Measurements from ENCODE around the gene SRPX2.

SRPX2 gene

GRCh38 chrX:100663642-100664041 lies 19.6 kb downstream of the SRPX2 start:
- DNase-seq (ENCODE audit: low spot score), result no peak
- TF ChIP-seq CTCF (IDR thresholded peaks at IDR 0.05; ENCODE audit: extremely low read depth, missing control alignments), result no peak

- TF ChIP-seq CTCF (IDR thresholded peaks at IDR 0.05; ENCODE audit: extremely low read depth, missing control alignments), result no peak
- no peak for DNase-seq (ENCODE audit: low spot score)
These were observed 29.0 kb downstream of the SRPX2 start for GRCh38 chrX:100672966-100673365.

- DNase-seq (ENCODE audit: low spot score), result no peak
- no peak for TF ChIP-seq CTCF (IDR thresholded peaks at IDR 0.05; ENCODE audit: extremely low read depth, missing control alignments)
These were observed 29.5 kb downstream of the SRPX2 start for GRCh38 chrX:100673397-100673953.

GRCh38 chrX:100674705-100675104 lies 30.7 kb downstream of the SRPX2 start:
- no peak for TF ChIP-seq CTCF (IDR thresholded peaks at IDR 0.05; ENCODE audit: extremely low read depth, missing control alignments)
- no peak for DNase-seq (ENCODE audit: low spot score)

GRCh38 chrX:100677611-100678181 lies 33.7 kb downstream of the SRPX2 start:
- no peak for DNase-seq (ENCODE audit: low spot score)
- no peak for TF ChIP-seq CTCF (IDR thresholded peaks at IDR 0.05; ENCODE audit: extremely low read depth, missing control alignments)

GRCh38 chrX:100680756-100681155 lies 36.8 kb downstream of the SRPX2 start:
- TF ChIP-seq CTCF (IDR thresholded peaks at IDR 0.05; ENCODE audit: extremely low read depth, missing control alignments), result no peak
- no peak for DNase-seq (ENCODE audit: low spot score)

- no peak for DNase-seq (ENCODE audit: low spot score)
- no peak for TF ChIP-seq CTCF (IDR thresholded peaks at IDR 0.05; ENCODE audit: extremely low read depth, missing control alignments)
These were observed 37.6 kb downstream of the SRPX2 start for GRCh38 chrX:100681599-100681998.

Measured in GM20000 (cell line).